Spleen (tissue), 11 donors: Measurements from ENCODE around the gene BZW2. TPM values are rescaled to one million over a fixed set of nuclear protein-coding genes. Genes with fewer than 3 reads are reported as not detected.

Experiments used
- DNase-seq: peaks from one replicate; pipeline ENCODE4 v3.0.0-alpha.2; 2020
- H3K27ac ChIP-seq, 8 donors: fragments of 200-600 bp; sonication (generic) in 7 of 8; 1 replicate in 4 of 8; 2 replicates in 4 of 8; pipeline versions ENCODE4 v1.5.0 to v1.8.0; 2016 to 2021; ENCODE audit warnings: inconsistent platforms in 4 of 8, mild to moderate bottlenecking in 4 of 8, moderate library complexity in 1 of 8
- H3K27me3 ChIP-seq, 7 donors: fragments of 200-600 bp; sonication (generic) in 6 of 7; replicated peaks in 1 of 7; 1 replicate in 4 of 7; 2 replicates in 3 of 7; pipeline versions ENCODE4 v1.5.0 to v1.8.0; 2016 to 2021; ENCODE audit warnings: inconsistent platforms in 3 of 7, mild to moderate bottlenecking in 1 of 7
- H3K36me3 ChIP-seq, 6 donors: fragments of 200-600 bp; sonication (generic) in 5 of 6; 1 replicate in 4 of 6; 2 replicates in 2 of 6; pipeline versions ENCODE4 v1.5.0 to v1.8.0; 2016 to 2021; ENCODE audit warnings: inconsistent platforms in 2 of 6
- H3K4me1 ChIP-seq, 6 donors: fragments of 200-600 bp; sonication (generic) in 5 of 6; 1 replicate in 3 of 6; 2 replicates in 3 of 6; pipeline versions ENCODE4 v1.5.0 to v1.8.0; 2016 to 2021; ENCODE audit warnings: inconsistent platforms in 3 of 6
- H3K4me3 ChIP-seq, 8 donors: fragments of 200-600 bp; sonication (generic) in 7 of 8; 1 replicate in 4 of 8; 2 replicates in 4 of 8; pipeline versions ENCODE4 v1.5.0 to v1.8.0; 2016 to 2021; ENCODE audit warnings: inconsistent platforms in 4 of 8, mild to moderate bottlenecking in 4 of 8, moderate library complexity in 2 of 8
- H3K9me3 ChIP-seq, 8 donors: fragments of 200-600 bp; sonication (generic) in 7 of 8; 1 replicate in 4 of 8; 2 replicates in 4 of 8; pipeline versions ENCODE4 v1.5.0 to v1.8.0; 2016 to 2021; ENCODE audit warnings: inconsistent platforms in 4 of 8
- CTCF ChIP-seq, 11 experiments: fragments of 200-600 bp in 7 of 11; fragments of 450-650 bp in 4 of 11; sonication (generic) in 4 of 11; IDR thresholded peaks in 8 of 11; conservative IDR thresholded peaks in 3 of 11; 1 replicate in 7 of 11; 2 replicates in 4 of 11; pipeline versions ENCODE4 v1.4.0 to v1.8.0; 2016 to 2021; ENCODE audit warnings: antibody characterized with exemption in 11 of 11, inconsistent platforms in 4 of 11, mild to moderate bottlenecking in 1 of 11
- POLR2A ChIP-seq, 3 donors: fragments of 450-650 bp; IDR thresholded peaks; one replicate each; pipeline ENCODE4 v1.5.1; 2017; ENCODE audit warnings: antibody characterized with exemption in 3 of 3, mild to moderate bottlenecking in 1 of 3
- POLR2AphosphoS5 ChIP-seq, 3 donors: sonication (generic); formaldehyde crosslinking; IDR thresholded peaks; one replicate each; pipeline ENCODE4 v1.5.1; 2017; ENCODE audit warnings: antibody characterized with exemption in 3 of 3
- WGBS, 5 donors: extraction: QIAGEN DNeasy Blood & Tissue Kit in 3 of 5; methylation state at CpG; one replicate each; pipeline versions ENCODE4 v1.1.5 to v1.1.7; 2013 to 2018; 5-methylcytosine and 5-hydroxymethylcytosine counted together
- intact Hi-C: fragments of 100-400 bp; cut with DNase I; formaldehyde crosslinking; loops from one replicate; pipeline ENCODE4 v1.15.0; 2023; ENCODE audit warnings: low total_unique reads
- polyA plus RNA-seq, 3 donors: library from polyadenylated mRNA; stranded (reverse); fragments of 200-250 nt; gene quantifications; one replicate each; pipeline ENCODE4 v1.2.1, GENCODE V29; 2013
- total RNA-seq, 7 donors: library from RNA; depleted of rRNA in 3 of 7; stranded (reverse); fragments of >200 nt in 3 of 7; fragmentation: NEBNext Ultra II Directional in 4 of 7; extraction: Animal tissue kit (Norgen Biotek cat#: 25700) in 4 of 7; gene quantifications; one replicate each; pipeline versions ENCODE4 v1.1.0 to v1.2.1, GENCODE V29; 2016 to 2021
- donor health status: healthy with polysubstance abuse.
- donor health status: DM: no; HTN: no; CAD: no; lungs with moderate emphysema.
- donor health status: DM: no; HTN: no; CAD: no.
- donor health status: Bipolar disorder and iron deficiency.
- donor health status: healthy.
- donor health status: DM: no; HTN: no; CAD: no.
- donor health status: DM: yes; HTN: yes; CAD: no.

BZW2 gene
- total and polyA plus RNA-seq, 10 donors = 19.4 to 40.5 (median 26.8) TPM

GRCh38 chr7:16638282-16639280 lies 7.4 kb upstream of the BZW2 start:
- Histone ChIP-seq H3K27ac (no peak overlapping the region), H3K4me3 (no peak overlapping the region), H3K9me3 (no peaks in the 10 kb centered on the region), H3K27me3 (no peaks in the 10 kb centered on the region), H3K4me1 (peaks cover 0 to 37% (median 18%) of the 10 kb centered on the region in 6 donors), H3K36me3 (peaks cover 0 to 11% (median 3%) of the 10 kb centered on the region in 6 donors)
- intact Hi-C loops = no loop called here
- no peak for DNase-seq
- TF ChIP-seq CTCF (IDR thresholded peaks at IDR 0.05 in 8 of 11, conservative IDR thresholded peaks at IDR 0.05 in 3 of 11) = no peak
- 90 to 96% (median 92%) methylated on average over 7 of the region's 7 CpGs for WGBS, 5 donors

GRCh38 chr7:16644157-16644556 lies 1.8 kb upstream of the BZW2 start:
- no peaks in the 10 kb centered on the region for H3K27me3 ChIP-seq
- no peak for DNase-seq
- peak overlapping the region; percentile 71 to 99 (median 94) for H3K4me3 ChIP-seq
- 89 to 94% (median 90%) methylated on average over 4 of the region's 4 CpGs for WGBS, 5 donors
- H3K27ac ChIP-seq = peak overlapping the region in 5 of 8 donors; percentile 87 to 96 (median 91)
- H3K9me3 ChIP-seq = no peaks in the 10 kb centered on the region
- no peaks in the 10 kb centered on the region for H3K36me3 ChIP-seq
- TF ChIP-seq CTCF (IDR thresholded peaks at IDR 0.05 in 8 of 11, conservative IDR thresholded peaks at IDR 0.05 in 3 of 11) (no peak), POLR2AphosphoS5 (IDR thresholded peaks at IDR 0.05) (no peak), POLR2A (IDR thresholded peaks at IDR 0.05) (no peak)
- peaks cover 23 to 64% (median 51%) of the 10 kb centered on the region in 6 donors for H3K4me1 ChIP-seq
- intact Hi-C loops = no loop called here

GRCh38 chr7:16644636-16645592 lies 1.1 kb upstream of the BZW2 start:
- H3K27ac ChIP-seq = peak overlapping the region; percentile 84 to 96 (median 92)
- H3K36me3 ChIP-seq = no peaks in the 10 kb centered on the region
- H3K9me3 ChIP-seq = no peaks in the 10 kb centered on the region
- intact Hi-C loops = no loop called here
- no peaks in the 10 kb centered on the region for H3K27me3 ChIP-seq
- TF ChIP-seq POLR2A (IDR thresholded peaks at IDR 0.05) (no peak), POLR2AphosphoS5 (IDR thresholded peaks at IDR 0.05) (peak in 2 of 3 donors; percentile 28 to 65)
- WGBS, 5 donors = 0 to 1% (median 1%) methylated on average over 49 to 57 of the region's 57 CpGs
- peak; percentile 92 for DNase-seq
- peak overlapping the region; percentile 71 to 99 (median 94) for H3K4me3 ChIP-seq
- H3K4me1 ChIP-seq = peaks cover 23 to 64% (median 51%) of the 10 kb centered on the region in 6 donors

- intact Hi-C loops = no loop called here
- H3K27ac ChIP-seq = peak overlapping the region; percentile 84 to 96 (median 92)
These were observed 591 bp downstream of the BZW2 start for GRCh38 chr7:16646472-16647072.

More at GRCh38 chr7:16646472-16647072, 591 bp downstream of the BZW2 start:
- Histone ChIP-seq H3K9me3 (no peaks in the 10 kb centered on the region), H3K4me1 (peaks cover 26 to 73% (median 53%) of the 10 kb centered on the region in 6 donors), H3K27me3 (no peaks in the 10 kb centered on the region), H3K4me3 (peak overlapping the region; percentile 83 to 99 (median 96)), H3K36me3 (no peaks in the 10 kb centered on the region)
- no peak for DNase-seq
- 1% methylated on average over 24 to 29 of the region's 29 CpGs for WGBS, 5 donors
- no peak for TF ChIP-seq CTCF (IDR thresholded peaks at IDR 0.05 in 8 of 11, conservative IDR thresholded peaks at IDR 0.05 in 3 of 11)
- no peak for TF ChIP-seq POLR2A (IDR thresholded peaks at IDR 0.05)
- TF ChIP-seq POLR2AphosphoS5 (IDR thresholded peaks at IDR 0.05) = no peak
